ENCODE results near the gene FAM83F.

FAM83F gene

GRCh38 chr22:40036126-40036525, 41.4 kb downstream of the FAM83F start:
- DNase-seq (ENCODE audit: low read depth) = no peak

- no peak for DNase-seq (ENCODE audit: low read depth)
Measured at GRCh38 chr22:40036591-40037225, 42.0 kb downstream of the FAM83F start.

GRCh38 chr22:40037320-40037719, 42.6 kb downstream of the FAM83F start:
- no peak for DNase-seq (ENCODE audit: low read depth)

- no peak for DNase-seq (ENCODE audit: low read depth)
Measured at GRCh38 chr22:40039482-40040115, 44.8 kb downstream of the FAM83F start.

- no peak for DNase-seq (ENCODE audit: low read depth)
Measured at GRCh38 chr22:40040927-40041326, 46.2 kb downstream of the FAM83F start.

- no peak for DNase-seq (ENCODE audit: low read depth)
Measured at GRCh38 chr22:40041366-40042137, 46.8 kb downstream of the FAM83F start.

GRCh38 chr22:40042312-40042711, 47.6 kb downstream of the FAM83F start:
- no peak for DNase-seq (ENCODE audit: low read depth)

GRCh38 chr22:40043081-40043480, 48.3 kb downstream of the FAM83F start:
- no peak for DNase-seq (ENCODE audit: low read depth)

GRCh38 chr22:40043793-40044101, 49.0 kb downstream of the FAM83F start:
- DNase-seq (ENCODE audit: low read depth) = no peak

- DNase-seq (ENCODE audit: low read depth) = peak; percentile 98
Measured at GRCh38 chr22:40044102-40044869, 49.5 kb downstream of the FAM83F start.

- peak; percentile 49 for DNase-seq (ENCODE audit: low read depth)
Measured at GRCh38 chr22:40044870-40045834, 50.4 kb downstream of the FAM83F start.

GRCh38 chr22:40046126-40046525, 51.4 kb downstream of the FAM83F start:
- DNase-seq (ENCODE audit: low read depth) = no peak

GRCh38 chr22:40050258-40050657, 55.5 kb downstream of the FAM83F start:
- DNase-seq (ENCODE audit: low read depth) = no peak

GRCh38 chr22:40051322-40051721, 56.6 kb downstream of the FAM83F start:
- no peak for DNase-seq (ENCODE audit: low read depth)

- no peak for DNase-seq (ENCODE audit: low read depth)
Measured at GRCh38 chr22:40053460-40053859, 58.7 kb downstream of the FAM83F start.

- no peak for DNase-seq (ENCODE audit: low read depth)
Measured at GRCh38 chr22:40054486-40054885, 59.7 kb downstream of the FAM83F start.

- no peak for DNase-seq (ENCODE audit: low read depth)
Measured at GRCh38 chr22:40055143-40055883, 60.6 kb downstream of the FAM83F start.

- no peak for DNase-seq (ENCODE audit: low read depth)
Measured at GRCh38 chr22:40056154-40056553, 61.4 kb downstream of the FAM83F start.

- DNase-seq (ENCODE audit: low read depth) = no peak
Measured at GRCh38 chr22:40056559-40056958, 61.8 kb downstream of the FAM83F start.

GRCh38 chr22:40057652-40058051, 62.9 kb downstream of the FAM83F start:
- no peak for DNase-seq (ENCODE audit: low read depth)

GRCh38 chr22:40058265-40058664, 63.5 kb downstream of the FAM83F start:
- no peak for DNase-seq (ENCODE audit: low read depth)

Measured in stimulated activated CD8-positive, alpha-beta memory T cell treated with anti-CD3 and anti-CD28 coated beads, Interleukin-15, amount 100 ng/mL, for 1 hour (primary cell).